ENCODE results near the gene ESPL1. TPM values are rescaled to one million over a fixed set of nuclear protein-coding genes. Genes with fewer than 3 reads are reported as not detected.
"Not testable (repeated sequence)": the region's sequence is repeated elsewhere in the genome, so short reads cannot be mapped to it uniquely, and the experiment has no call there.

Gene ESPL1
- total RNA-seq, 2 experiments from 2014 or later = 70.0 to 77.2 TPM

DNA sequence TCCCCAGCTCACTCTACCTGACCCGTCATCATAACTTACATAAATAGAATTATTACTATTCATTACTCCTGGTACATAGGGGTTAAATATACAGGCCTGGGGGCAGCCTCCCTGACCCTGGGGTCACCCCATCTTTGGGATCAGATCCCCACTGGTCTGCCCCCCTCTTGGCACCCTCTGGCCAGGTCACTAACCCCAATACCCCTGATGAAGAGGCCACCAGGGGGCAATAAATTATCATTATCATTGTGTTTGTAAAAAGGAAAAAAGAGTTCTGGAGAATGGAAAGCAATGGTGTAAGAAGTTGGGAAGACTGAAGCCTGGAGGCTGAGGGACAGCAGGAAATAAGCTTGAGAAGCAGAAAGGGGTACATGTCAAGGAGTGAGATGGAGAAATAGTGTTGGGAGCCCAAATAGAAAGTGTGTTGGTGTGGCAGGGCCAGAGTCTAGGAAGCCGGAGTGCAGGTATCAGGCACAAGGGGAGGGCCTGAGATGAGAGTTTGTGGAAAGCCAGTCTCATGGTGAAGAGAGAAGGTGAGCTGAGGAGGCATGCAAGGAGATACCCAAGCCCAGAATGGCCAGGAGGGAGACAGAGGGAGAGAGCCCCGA is 59.4 kb downstream of the ESPL1 start:
- intact Hi-C loops (cut with micrococcal nuclease) = loop anchor here (1.0 kb wide), 1 partner anchor 181 kb away; no protein-coding TSS in a partner anchor
- H3K4me3 Mint-ChIP-seq = no peak overlapping the region
- DNase-seq = no peak
- H3K36me3 Mint-ChIP-seq = no peaks in the 10 kb centered on the region
- no peaks in the 10 kb centered on the region for H3K9me3 Mint-ChIP-seq
- H3K27me3 Mint-ChIP-seq = peaks cover 4% of the 10 kb centered on the region
- ChIA-PET CTCF (interaction anchor here (0.7 to 14.7 kb wide), 9 partner anchors 17 to 181 kb away, joined by 3 to 252 read pairs (median 5); partner anchors contain the start of gene ITGB7), POLR2A (interaction anchor here (1.0 kb wide), 2 partner anchors 8 to 17 kb away, joined by 3 read pairs; partner anchors contain the start of gene SP7)
- no peak overlapping the region for H3K27ac Mint-ChIP-seq
- peaks cover 17% of the 10 kb centered on the region for H3K4me1 Mint-ChIP-seq (ENCODE audit: low read depth)

DNA sequence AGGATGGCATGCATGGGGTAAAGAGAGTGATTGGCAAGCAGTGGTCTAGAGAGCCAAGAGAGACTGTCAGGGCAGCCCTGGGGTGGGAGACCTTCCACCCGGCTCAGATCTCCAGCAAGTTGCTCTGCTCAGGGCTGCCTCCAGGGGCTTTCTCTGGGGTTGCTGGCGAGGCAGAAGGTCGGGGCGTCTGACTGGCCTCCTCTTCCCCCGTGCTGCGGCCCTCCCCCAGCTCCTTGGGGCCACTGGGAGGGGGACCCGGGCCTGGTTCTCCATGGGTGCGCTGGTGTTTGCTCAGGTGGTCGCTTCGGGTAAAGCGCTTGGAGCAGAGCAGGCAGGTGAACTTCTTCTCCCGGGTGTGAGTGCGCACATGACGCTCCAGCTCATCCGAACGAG is 59.9 kb downstream of the ESPL1 start:
- Mint-ChIP-seq H3K9me3 (no peaks in the 10 kb centered on the region), H3K27ac (no peak overlapping the region), H3K4me1 (ENCODE audit: low read depth) (peaks cover 15% of the 10 kb centered on the region), H3K36me3 (no peaks in the 10 kb centered on the region), H3K4me3 (no peak overlapping the region), H3K27me3 (peaks cover 4% of the 10 kb centered on the region)
- ChIA-PET POLR2A (no interaction called here), CTCF (interaction anchor here (0.9 to 14.7 kb wide), 7 partner anchors 11 to 180 kb away, joined by 3 to 252 read pairs (median 5); partner anchors contain the start of gene ITGB7)
- intact Hi-C loops (cut with micrococcal nuclease) = no loop called here
- no peak for DNase-seq

DNA sequence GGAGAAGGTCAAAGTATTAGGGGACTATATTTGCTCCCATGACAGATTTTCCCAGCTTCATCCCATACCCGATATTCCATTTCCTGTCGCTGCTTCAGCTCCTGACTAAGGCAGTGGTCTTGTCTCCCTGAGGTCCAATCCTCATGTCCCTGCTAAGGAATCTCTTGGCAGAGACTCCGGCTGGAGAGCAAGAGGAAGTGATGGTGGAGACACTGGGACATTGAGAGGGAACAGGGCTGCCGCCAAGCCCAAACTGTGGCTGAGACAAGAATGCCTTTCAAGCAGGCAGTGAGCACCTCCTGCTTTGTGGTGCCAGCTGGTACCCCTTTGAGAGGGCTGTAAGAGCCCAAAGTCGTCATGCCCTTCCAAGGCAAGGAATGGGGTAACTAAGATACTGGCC is 62.6 kb downstream of the ESPL1 start:
- ChIA-PET POLR2A (no interaction called here), CTCF (interaction anchor here (2.4 to 14.7 kb wide), 2 partner anchors 9 to 15 kb away, joined by 14 to 252 read pairs; partner anchors contain the start of gene AAAS)
- Mint-ChIP-seq H3K4me1 (ENCODE audit: low read depth) (peaks cover 6% of the 10 kb centered on the region), H3K27ac (no peak overlapping the region), H3K9me3 (no peaks in the 10 kb centered on the region), H3K27me3 (peaks cover 15% of the 10 kb centered on the region), H3K4me3 (no peak overlapping the region), H3K36me3 (no peaks in the 10 kb centered on the region)
- intact Hi-C loops (cut with micrococcal nuclease) = no loop called here
- DNase-seq = no peak

DNA sequence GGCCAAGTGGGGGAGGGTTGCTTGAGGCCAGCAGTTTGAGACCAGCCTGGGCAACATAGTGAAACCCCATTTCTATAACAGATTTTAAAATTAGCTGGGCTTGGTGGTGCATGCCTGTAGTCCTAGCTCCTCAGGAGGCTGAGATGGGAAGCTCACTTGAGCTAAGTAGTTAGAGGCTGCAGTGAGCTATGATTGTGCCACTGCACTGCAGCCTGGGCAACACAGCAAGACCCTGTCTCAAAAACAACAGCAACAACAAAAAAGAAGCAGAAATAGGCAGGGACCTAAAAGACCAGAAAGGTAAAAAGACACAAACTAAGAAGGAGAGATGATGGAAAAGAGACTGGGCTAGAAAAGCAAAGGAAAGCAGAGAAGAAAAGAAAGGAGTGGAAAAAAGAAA is 64.2 kb downstream of the ESPL1 start:
- H3K27me3 Mint-ChIP-seq = peaks cover 26% of the 10 kb centered on the region
- H3K4me3 Mint-ChIP-seq; H3K4me1 Mint-ChIP-seq (ENCODE audit: low read depth); DNase-seq; H3K9me3 Mint-ChIP-seq; H3K27ac Mint-ChIP-seq; POLR2A ChIA-PET; intact Hi-C loops (cut with micrococcal nuclease); H3K36me3 Mint-ChIP-seq: not testable (repeated sequence)
- CTCF ChIA-PET = interaction anchor here (1.2 to 14.7 kb wide), 3 partner anchors 11 to 20 kb away, joined by 3 to 252 read pairs (median 14); partner anchors contain the start of gene AAAS

- H3K4me3 Mint-ChIP-seq = no peak overlapping the region
- H3K36me3 Mint-ChIP-seq = no peaks in the 10 kb centered on the region
- ChIA-PET CTCF (interaction anchor here (0.9 to 3.8 kb wide), 3 partner anchors 11 to 19 kb away, joined by 3 to 21 read pairs (median 3); partner anchors contain the start of gene AAAS), POLR2A (no interaction called here)
- no peak for DNase-seq
- H3K27me3 Mint-ChIP-seq = peaks cover 30% of the 10 kb centered on the region
- no peaks in the 10 kb centered on the region for H3K4me1 Mint-ChIP-seq (ENCODE audit: low read depth)
- no peaks in the 10 kb centered on the region for H3K9me3 Mint-ChIP-seq
- intact Hi-C loops (cut with micrococcal nuclease) = no loop called here
- H3K27ac Mint-ChIP-seq = no peak overlapping the region
Measured at GRCh38 chr12:53332744-53333143, 64.6 kb downstream of the ESPL1 start.

GRCh38 chr12:53333289-53333688 is 65.2 kb downstream of the ESPL1 start:
- no peaks in the 10 kb centered on the region for H3K9me3 Mint-ChIP-seq
- H3K36me3 Mint-ChIP-seq = no peaks in the 10 kb centered on the region
- DNase-seq = no peak
- H3K4me3 Mint-ChIP-seq = no peak overlapping the region
- intact Hi-C loops (cut with micrococcal nuclease) = no loop called here
- H3K4me1 Mint-ChIP-seq (ENCODE audit: low read depth) = no peaks in the 10 kb centered on the region
- peaks cover 32% of the 10 kb centered on the region for H3K27me3 Mint-ChIP-seq
- POLR2A ChIA-PET = no interaction called here
- CTCF ChIA-PET = interaction anchor here (0.9 to 3.8 kb wide), 2 partner anchors 11 to 12 kb away, joined by 3 to 21 read pairs; partner anchors contain the start of gene AAAS
- no peak overlapping the region for H3K27ac Mint-ChIP-seq

DNA sequence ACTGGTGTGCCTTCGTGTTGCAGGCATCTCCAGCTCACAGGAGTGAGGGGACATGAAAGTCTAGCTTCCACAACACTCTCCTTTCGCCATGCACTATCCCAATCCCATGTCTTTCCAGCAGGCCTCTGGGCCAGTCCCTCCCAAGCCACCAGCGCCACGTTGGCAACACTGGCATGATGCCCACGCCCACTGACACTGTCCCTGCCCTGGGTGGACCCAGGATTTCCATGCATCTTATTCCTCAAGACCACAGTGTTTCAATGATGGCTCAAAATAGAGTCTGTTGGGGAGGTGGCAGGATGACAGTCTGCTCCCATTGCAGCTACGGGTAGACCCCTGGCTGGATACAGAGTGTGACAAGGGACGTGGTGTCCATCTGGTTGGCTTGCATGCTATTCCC is 65.7 kb downstream of the ESPL1 start:
- H3K9me3 Mint-ChIP-seq = no peaks in the 10 kb centered on the region
- intact Hi-C loops (cut with micrococcal nuclease) = no loop called here
- no peak overlapping the region for H3K27ac Mint-ChIP-seq
- no peak overlapping the region for H3K4me3 Mint-ChIP-seq
- peaks cover 32% of the 10 kb centered on the region for H3K27me3 Mint-ChIP-seq
- H3K4me1 Mint-ChIP-seq (ENCODE audit: low read depth) = no peaks in the 10 kb centered on the region
- POLR2A ChIA-PET = no interaction called here
- CTCF ChIA-PET = interaction anchor here (0.9 to 3.8 kb wide), 3 partner anchors 11 to 13 kb away, joined by 3 to 21 read pairs (median 6); partner anchors contain the start of gene AAAS
- H3K36me3 Mint-ChIP-seq = no peaks in the 10 kb centered on the region
- no peak for DNase-seq

DNA sequence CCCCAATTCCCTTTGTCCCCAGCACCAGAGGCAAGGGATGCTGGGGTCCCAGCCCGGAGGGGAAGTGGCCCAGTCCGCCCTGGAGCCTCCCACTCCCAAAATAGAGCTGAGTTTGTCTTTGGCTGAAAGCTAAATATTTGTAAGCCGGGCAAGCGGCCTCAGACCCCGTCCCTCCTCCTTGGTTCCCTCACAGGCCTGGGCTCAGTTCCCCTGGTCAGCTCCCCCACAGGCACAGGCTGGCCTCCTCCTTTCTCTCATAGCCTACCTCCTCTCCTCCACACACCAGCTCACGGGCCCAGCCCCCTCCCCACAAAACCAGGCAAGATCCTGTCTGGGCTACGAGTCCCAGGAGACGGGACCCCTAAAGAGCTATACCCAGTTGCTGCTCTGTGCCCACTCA is 66.7 kb downstream of the ESPL1 start:
- Mint-ChIP-seq H3K27me3 (peaks cover 32% of the 10 kb centered on the region), H3K9me3 (no peaks in the 10 kb centered on the region), H3K4me3 (no peak overlapping the region), H3K4me1 (ENCODE audit: low read depth) (no peaks in the 10 kb centered on the region), H3K36me3 (no peaks in the 10 kb centered on the region), H3K27ac (no peak overlapping the region)
- ChIA-PET CTCF (interaction anchor here (1.2 to 3.8 kb wide), 4 partner anchors 10 to 86 kb away, joined by 3 to 21 read pairs (median 6); partner anchors contain the start of gene AAAS), POLR2A (no interaction called here)
- intact Hi-C loops (cut with micrococcal nuclease) = no loop called here
- no peak for DNase-seq

GRCh38 chr12:53336181-53336681 is 68.1 kb downstream of the ESPL1 start, which contains the start of gene SP7:
Gene SP7 (minus strand): TSS chr12:53336354. CDS start chr12:53335646, 708 bp downstream.
- POLR2A ChIA-PET = interaction anchor here (0.7 to 1.3 kb wide), 2 partner anchors 9 to 11 kb away, joined by 3 to 4 read pairs; no protein-coding TSS in a partner anchor
- DNase-seq = no peak
- intact Hi-C loops (cut with micrococcal nuclease) = no loop called here
- H3K4me1 Mint-ChIP-seq (ENCODE audit: low read depth) = peaks cover 5% of the 10 kb centered on the region
- no peaks in the 10 kb centered on the region for H3K9me3 Mint-ChIP-seq
- H3K27ac Mint-ChIP-seq = no peak within 1 kb of the TSS
- H3K36me3 Mint-ChIP-seq = no peaks in the 10 kb centered on the region
- no peak within 1 kb of the TSS for H3K4me3 Mint-ChIP-seq
- peaks cover 32% of the 10 kb centered on the region for H3K27me3 Mint-ChIP-seq
- CTCF ChIA-PET = interaction anchor here (1.2 to 3.8 kb wide), 3 partner anchors 8 to 85 kb away, joined by 3 to 21 read pairs (median 5); no protein-coding TSS in a partner anchor

- CTCF ChIA-PET = no interaction called here
Measured at GRCh38 chr12:53338017-53338416, 69.9 kb downstream of the ESPL1 start.

GRCh38 chr12:53338916-53339315 is 70.8 kb downstream of the ESPL1 start:
- intact Hi-C loops (cut with micrococcal nuclease) = no loop called here
- Mint-ChIP-seq H3K4me1 (ENCODE audit: low read depth) (peaks cover 5% of the 10 kb centered on the region), H3K36me3 (no peaks in the 10 kb centered on the region), H3K27ac (no peak overlapping the region), H3K27me3 (peaks cover 23% of the 10 kb centered on the region), H3K4me3 (no peak overlapping the region), H3K9me3 (no peaks in the 10 kb centered on the region)
- DNase-seq = no peak
- ChIA-PET CTCF (interaction anchor here (1.0 kb wide), 2 partner anchors 10 to 13 kb away, joined by 3 read pairs; no protein-coding TSS in a partner anchor), POLR2A (no interaction called here)

More at GRCh38 chr12:53338017-53338416, 69.9 kb downstream of the ESPL1 start:
- no peaks in the 10 kb centered on the region for H3K36me3 Mint-ChIP-seq
- DNase-seq = no peak
- H3K4me1 Mint-ChIP-seq (ENCODE audit: low read depth) = peaks cover 5% of the 10 kb centered on the region
- intact Hi-C loops (cut with micrococcal nuclease) = no loop called here
- no peak overlapping the region for H3K4me3 Mint-ChIP-seq
- H3K27me3 Mint-ChIP-seq = peaks cover 28% of the 10 kb centered on the region
- no peak overlapping the region for H3K27ac Mint-ChIP-seq
- H3K9me3 Mint-ChIP-seq = no peaks in the 10 kb centered on the region
- POLR2A ChIA-PET = no interaction called here

- Mint-ChIP-seq H3K27me3 (peaks cover 17% of the 10 kb centered on the region), H3K4me3 (no peak overlapping the region), H3K4me1 (ENCODE audit: low read depth) (peaks cover 14% of the 10 kb centered on the region), H3K9me3 (no peaks in the 10 kb centered on the region), H3K27ac (no peak overlapping the region), H3K36me3 (no peaks in the 10 kb centered on the region)
- ChIA-PET POLR2A (no interaction called here), CTCF (interaction anchor here (0.6 to 1.4 kb wide), 3 partner anchors 19 to 861 kb away, joined by 3 to 6 read pairs (median 4); partner anchors contain the start of gene AAAS)
- intact Hi-C loops (cut with micrococcal nuclease) = no loop called here
- no peak for DNase-seq
Measured at GRCh38 chr12:53340398-53340797, 72.3 kb downstream of the ESPL1 start.
